ENCODE measurements around the gene ABI1.
"Not testable (repeated sequence)": the region's sequence is repeated elsewhere in the genome, so short reads cannot be mapped to it uniquely, and the experiment has no call there.

The ABI1 gene

GRCh38 chr10:26798298-26798697 is 62.5 kb downstream of the ABI1 start:
- peaks cover 17% of the 10 kb centered on the region for H3K36me3 Mint-ChIP-seq (ENCODE audit: insufficient read depth)
- H3K9me3 Mint-ChIP-seq: no peaks in the 10 kb centered on the region
- H3K27me3 Mint-ChIP-seq: no peaks in the 10 kb centered on the region
- peaks cover 70% of the 10 kb centered on the region for H3K4me1 Mint-ChIP-seq
- peak overlapping the region; percentile 0 for H3K27ac Mint-ChIP-seq (ENCODE audit: low read depth)
- ATAC-seq (replicated peaks; ENCODE audit: extremely low read depth, poor library complexity, severe bottlenecking): no peak
- DNase-seq (ENCODE audit: low spot score in 2 of 2): no peak
- H3K4me3 Mint-ChIP-seq: no peak overlapping the region

GRCh38 chr10:26797340-26797739 is 63.4 kb downstream of the ABI1 start:
- peaks cover 70% of the 10 kb centered on the region for H3K4me1 Mint-ChIP-seq
- DNase-seq (ENCODE audit: low spot score in 2 of 2) (no peak), ATAC-seq (replicated peaks; ENCODE audit: extremely low read depth, poor library complexity, severe bottlenecking) (no peak)
- H3K27ac Mint-ChIP-seq (ENCODE audit: low read depth): peak overlapping the region; percentile 0
- no peak overlapping the region for H3K4me3 Mint-ChIP-seq
- H3K9me3 Mint-ChIP-seq: no peaks in the 10 kb centered on the region
- no peaks in the 10 kb centered on the region for H3K27me3 Mint-ChIP-seq
- peaks cover 17% of the 10 kb centered on the region for H3K36me3 Mint-ChIP-seq (ENCODE audit: insufficient read depth)

DNA sequence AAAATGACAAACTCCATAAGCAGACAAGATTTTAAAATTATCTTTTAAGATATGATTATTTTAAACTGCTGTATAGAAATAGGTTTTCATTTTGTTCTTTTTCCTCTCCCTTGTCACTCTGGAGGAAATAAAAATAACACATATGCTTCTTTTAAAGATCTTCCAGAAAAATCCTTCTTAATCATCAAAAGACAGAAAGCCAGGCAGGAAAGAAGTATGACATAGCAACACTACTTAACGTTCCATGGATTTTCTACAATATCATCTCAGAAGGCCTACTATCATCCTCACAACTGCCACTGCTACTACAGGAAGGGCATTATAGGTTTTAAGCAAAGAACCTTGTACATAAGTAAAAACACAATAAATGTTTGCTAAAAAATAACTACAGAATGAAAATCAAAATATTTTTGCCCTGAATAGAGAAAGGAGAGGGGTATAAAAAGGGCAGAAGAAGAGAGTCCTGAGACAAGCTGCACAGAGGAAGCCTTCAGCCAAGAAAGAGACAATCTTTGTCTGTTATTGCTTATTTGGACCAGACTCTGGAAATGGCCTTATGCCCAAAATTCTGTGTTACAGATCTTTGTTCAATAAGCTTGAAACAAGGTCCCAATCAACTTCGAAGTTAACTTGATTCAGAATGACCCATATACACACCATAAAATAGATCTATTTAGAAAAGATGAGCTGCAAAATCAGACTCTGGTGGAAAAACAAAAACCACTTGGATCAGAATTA is 67.8 kb downstream of the ABI1 start:
- H3K4me1 Mint-ChIP-seq: peaks cover 64% of the 10 kb centered on the region
- no peak overlapping the region for H3K4me3 Mint-ChIP-seq
- no peak for DNase-seq (ENCODE audit: low spot score in 2 of 2)

DNA sequence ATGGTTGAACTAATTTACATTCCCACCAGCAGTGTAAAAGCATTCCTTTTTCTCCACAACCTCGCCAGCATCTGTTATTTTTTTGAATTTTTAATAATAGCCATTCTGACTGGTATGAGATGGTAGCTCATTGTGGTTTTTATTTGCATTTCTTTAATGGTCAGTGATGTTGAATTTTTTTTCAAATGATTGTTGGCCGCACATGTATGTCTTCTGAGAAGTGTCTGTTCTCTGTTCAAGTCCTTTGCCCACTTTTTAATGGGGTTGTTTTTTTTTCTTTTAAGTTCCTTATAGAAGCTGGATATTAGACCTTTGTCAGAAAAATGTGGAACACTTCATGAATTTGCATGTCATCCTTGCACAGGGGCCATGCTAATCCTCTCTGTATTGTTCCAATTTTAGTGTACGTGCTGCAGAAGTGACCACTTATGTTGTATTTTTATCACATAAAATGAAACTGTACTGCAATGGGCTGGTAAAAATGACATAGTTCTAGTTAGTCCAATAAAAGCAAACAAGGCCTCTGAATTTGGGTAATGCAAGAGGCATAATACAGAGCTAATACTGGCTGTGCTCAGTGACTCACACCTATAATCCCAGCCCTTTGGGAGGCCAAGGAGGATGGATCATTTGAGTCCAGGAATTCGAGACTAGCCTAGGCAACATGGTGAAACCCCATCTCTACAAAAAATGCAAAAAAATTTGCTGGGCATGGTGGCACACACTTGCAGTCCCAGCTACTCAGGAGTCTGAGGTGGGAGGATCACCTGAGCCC is 70.3 kb downstream of the ABI1 start:
- Mint-ChIP-seq H3K4me1 (peaks cover 70% of the 10 kb centered on the region), H3K36me3 (ENCODE audit: insufficient read depth) (peaks cover 23% of the 10 kb centered on the region), H3K4me3 (no peak overlapping the region), H3K9me3 (no peaks in the 10 kb centered on the region), H3K27ac (ENCODE audit: low read depth) (peak overlapping the region; percentile 21), H3K27me3 (no peaks in the 10 kb centered on the region)
- no peak for ATAC-seq (replicated peaks; ENCODE audit: extremely low read depth, poor library complexity, severe bottlenecking)
- DNase-seq (ENCODE audit: low spot score in 2 of 2): no peak

More for the DNA sequence above, 67.8 kb downstream of the ABI1 start:
- no peak for ATAC-seq (replicated peaks; ENCODE audit: extremely low read depth, poor library complexity, severe bottlenecking)
- Mint-ChIP-seq H3K9me3 (no peaks in the 10 kb centered on the region), H3K27ac (ENCODE audit: low read depth) (peak overlapping the region; percentile 65), H3K27me3 (no peaks in the 10 kb centered on the region), H3K36me3 (ENCODE audit: insufficient read depth) (peaks cover 21% of the 10 kb centered on the region)

DNA sequence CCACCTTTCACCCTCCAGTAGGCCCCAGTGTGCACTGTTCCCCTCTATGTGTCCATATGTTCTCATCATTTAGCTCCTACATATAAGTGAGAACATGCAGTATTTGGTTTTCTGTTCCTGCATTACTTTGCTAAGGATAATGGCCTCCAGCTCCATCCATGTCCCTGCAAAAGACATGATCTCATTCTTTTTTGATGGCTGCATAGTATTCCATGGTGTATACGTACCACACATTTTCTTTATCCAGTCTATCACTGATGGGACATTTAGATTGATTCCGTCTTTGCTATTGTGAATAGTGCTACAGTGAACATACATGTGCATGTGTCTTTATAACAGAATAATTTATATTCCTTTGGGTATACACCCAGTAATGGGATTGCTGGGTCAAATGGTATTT is 71.0 kb downstream of the ABI1 start:
- H3K36me3 Mint-ChIP-seq (ENCODE audit: insufficient read depth): peaks cover 25% of the 10 kb centered on the region
- H3K9me3 Mint-ChIP-seq; H3K27me3 Mint-ChIP-seq; H3K4me3 Mint-ChIP-seq; DNase-seq (ENCODE audit: low spot score in 2 of 2); H3K27ac Mint-ChIP-seq (ENCODE audit: low read depth); ATAC-seq (replicated peaks; ENCODE audit: extremely low read depth, poor library complexity, severe bottlenecking): not testable (repeated sequence)
- peaks cover 70% of the 10 kb centered on the region for H3K4me1 Mint-ChIP-seq

- H3K36me3 Mint-ChIP-seq (ENCODE audit: insufficient read depth): peaks cover 26% of the 10 kb centered on the region
- H3K9me3 Mint-ChIP-seq: no peaks in the 10 kb centered on the region
- no peaks in the 10 kb centered on the region for H3K27me3 Mint-ChIP-seq
- H3K4me3 Mint-ChIP-seq: peak overlapping the region; percentile 1
- peaks cover 80% of the 10 kb centered on the region for H3K4me1 Mint-ChIP-seq
- no peak for DNase-seq (ENCODE audit: low spot score in 2 of 2)
- no peak for ATAC-seq (replicated peaks; ENCODE audit: extremely low read depth, poor library complexity, severe bottlenecking)
- peak overlapping the region; percentile 47 for H3K27ac Mint-ChIP-seq (ENCODE audit: low read depth)
These were observed 73.4 kb downstream of the ABI1 start for GRCh38 chr10:26787362-26787761.

GRCh38 chr10:26781797-26782196 is 79.0 kb downstream of the ABI1 start:
- Mint-ChIP-seq H3K4me1 (peaks cover 95% of the 10 kb centered on the region), H3K27ac (ENCODE audit: low read depth) (peak overlapping the region; percentile 77), H3K9me3 (no peaks in the 10 kb centered on the region), H3K27me3 (no peaks in the 10 kb centered on the region), H3K36me3 (ENCODE audit: insufficient read depth) (peaks cover 18% of the 10 kb centered on the region), H3K4me3 (peak overlapping the region; percentile 25)
- no peak for ATAC-seq (replicated peaks; ENCODE audit: extremely low read depth, poor library complexity, severe bottlenecking)
- no peak for DNase-seq (ENCODE audit: low spot score in 2 of 2)

DNA sequence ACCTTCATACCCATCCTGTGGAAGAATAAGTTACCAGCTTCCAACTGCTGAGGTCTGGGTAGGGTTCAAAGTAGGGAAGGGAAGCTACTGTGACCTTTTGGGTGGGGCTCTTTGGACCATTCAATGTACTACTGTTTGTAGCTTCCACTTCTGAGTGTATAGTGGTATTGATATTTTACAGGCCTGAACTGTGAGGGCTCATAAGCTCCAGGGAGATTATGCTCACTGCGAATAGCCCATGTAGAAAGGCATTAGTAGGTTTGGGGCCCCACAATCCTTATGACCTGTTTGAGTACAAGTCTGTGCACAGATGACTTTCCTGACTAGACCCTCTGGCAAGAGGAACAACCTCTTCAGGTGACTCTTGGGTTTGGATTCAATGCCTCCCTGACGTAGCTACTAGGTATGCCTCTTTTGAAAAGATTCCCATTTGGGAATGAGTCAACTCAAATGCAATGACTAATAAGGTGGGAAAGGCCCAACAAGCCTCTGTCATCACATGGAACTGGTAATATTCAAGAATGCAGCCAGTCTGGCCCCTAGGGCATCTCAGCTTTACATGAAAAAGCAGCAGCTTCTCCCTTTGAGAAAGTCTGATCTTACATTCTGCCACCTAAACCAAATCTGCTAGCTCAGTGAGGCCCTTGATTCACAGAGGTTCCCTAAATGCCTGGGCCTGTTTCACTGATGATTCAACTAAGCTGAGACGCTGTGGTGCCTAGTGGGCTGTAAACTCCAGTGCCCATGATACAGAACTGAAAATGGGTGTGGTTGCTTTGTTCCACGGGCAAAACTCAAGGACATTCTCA is 79.8 kb downstream of the ABI1 start:
- Mint-ChIP-seq H3K4me3 (peak overlapping the region; percentile 26), H3K27ac (ENCODE audit: low read depth) (peak overlapping the region; percentile 56), H3K27me3 (no peaks in the 10 kb centered on the region), H3K9me3 (no peaks in the 10 kb centered on the region), H3K4me1 (peaks cover 91% of the 10 kb centered on the region), H3K36me3 (ENCODE audit: insufficient read depth) (peaks cover 19% of the 10 kb centered on the region)
- DNase-seq (ENCODE audit: low spot score in 2 of 2) (no peak), ATAC-seq (replicated peaks; ENCODE audit: extremely low read depth, poor library complexity, severe bottlenecking) (no peak)

- Mint-ChIP-seq H3K4me3 (peak overlapping the region; percentile 26), H3K27me3 (no peaks in the 10 kb centered on the region), H3K4me1 (peaks cover 91% of the 10 kb centered on the region), H3K36me3 (ENCODE audit: insufficient read depth) (peaks cover 19% of the 10 kb centered on the region), H3K27ac (ENCODE audit: low read depth) (peak overlapping the region; percentile 38), H3K9me3 (no peaks in the 10 kb centered on the region)
- DNase-seq (ENCODE audit: low spot score in 2 of 2) (no peak), ATAC-seq (replicated peaks; ENCODE audit: extremely low read depth, poor library complexity, severe bottlenecking) (no peak)
These were observed 80.5 kb downstream of the ABI1 start for GRCh38 chr10:26780106-26780792.

DNA sequence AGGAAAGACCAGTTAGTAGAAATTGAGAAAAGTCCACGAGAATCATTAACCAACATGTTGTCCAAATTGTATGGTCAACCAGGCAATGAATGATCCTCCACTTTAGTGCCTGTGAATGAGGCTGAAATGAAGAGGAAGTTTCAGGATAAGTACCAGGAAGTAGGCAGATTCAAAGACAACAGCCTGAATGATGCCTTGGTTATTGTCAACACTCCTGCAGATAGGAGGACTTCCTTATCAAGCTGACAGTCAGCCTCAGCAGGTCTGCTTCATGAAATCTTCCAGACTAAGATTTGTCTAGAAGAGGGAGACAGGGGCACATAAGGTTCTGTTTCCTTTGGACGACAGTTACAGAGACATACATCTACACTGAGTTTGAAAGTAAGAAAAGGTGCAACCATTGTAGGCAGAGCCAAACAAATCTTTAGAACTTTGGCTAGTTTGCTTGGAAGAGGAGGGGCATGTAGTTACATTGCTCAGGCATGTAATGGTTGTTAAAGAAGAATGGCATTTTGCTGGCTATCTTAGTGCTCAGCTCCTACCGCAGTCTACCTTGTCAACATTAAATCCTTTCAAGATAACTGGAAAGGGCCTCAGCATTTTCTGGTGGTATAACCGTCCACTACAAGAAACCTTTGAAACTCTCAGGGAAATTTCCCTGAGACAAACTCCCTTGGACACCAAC is 81.4 kb downstream of the ABI1 start:
- no peak for DNase-seq (ENCODE audit: low spot score in 2 of 2)
- Mint-ChIP-seq H3K4me3 (no peak overlapping the region), H3K4me1 (peaks cover 88% of the 10 kb centered on the region), H3K9me3 (no peaks in the 10 kb centered on the region), H3K36me3 (ENCODE audit: insufficient read depth) (peaks cover 16% of the 10 kb centered on the region), H3K27ac (ENCODE audit: low read depth) (no peak overlapping the region), H3K27me3 (no peaks in the 10 kb centered on the region)
- no peak for ATAC-seq (replicated peaks; ENCODE audit: extremely low read depth, poor library complexity, severe bottlenecking)

DNA sequence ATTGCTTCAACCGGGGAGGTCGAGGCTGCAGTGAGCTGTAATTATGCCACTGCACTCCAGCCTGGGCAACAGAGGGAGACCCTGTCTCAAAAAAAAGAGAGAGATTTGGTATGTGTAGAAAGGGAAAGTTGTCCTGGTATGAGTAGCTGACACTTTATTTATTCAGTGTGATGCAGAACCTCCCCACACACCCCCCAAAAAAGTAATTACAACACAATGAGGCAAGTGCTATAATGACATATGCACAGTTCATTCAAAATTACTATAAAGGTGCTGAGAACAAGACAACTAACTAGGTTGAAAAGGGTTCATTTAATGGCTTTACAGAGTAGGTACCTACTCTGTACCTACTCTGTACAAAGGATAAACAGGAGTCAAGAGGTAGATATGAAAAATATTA is 83.1 kb downstream of the ABI1 start:
- H3K4me3 Mint-ChIP-seq: peak overlapping the region; percentile 2
- DNase-seq (ENCODE audit: low spot score in 2 of 2) (no peak), ATAC-seq (replicated peaks; ENCODE audit: extremely low read depth, poor library complexity, severe bottlenecking) (no peak)
- peaks cover 82% of the 10 kb centered on the region for H3K4me1 Mint-ChIP-seq
- H3K27me3 Mint-ChIP-seq: no peaks in the 10 kb centered on the region
- H3K27ac Mint-ChIP-seq (ENCODE audit: low read depth): peak overlapping the region; percentile 50
- H3K9me3 Mint-ChIP-seq: no peaks in the 10 kb centered on the region
- peaks cover 16% of the 10 kb centered on the region for H3K36me3 Mint-ChIP-seq (ENCODE audit: insufficient read depth)

- no peaks in the 10 kb centered on the region for H3K27me3 Mint-ChIP-seq
- no peak overlapping the region for H3K4me3 Mint-ChIP-seq
- H3K9me3 Mint-ChIP-seq: no peaks in the 10 kb centered on the region
- DNase-seq (ENCODE audit: low spot score in 2 of 2) (no peak), ATAC-seq (replicated peaks; ENCODE audit: extremely low read depth, poor library complexity, severe bottlenecking) (no peak)
- H3K36me3 Mint-ChIP-seq (ENCODE audit: insufficient read depth): peaks cover 13% of the 10 kb centered on the region
- H3K4me1 Mint-ChIP-seq: peaks cover 81% of the 10 kb centered on the region
- H3K27ac Mint-ChIP-seq (ENCODE audit: low read depth): peak overlapping the region; percentile 77
These were observed 84.5 kb downstream of the ABI1 start for GRCh38 chr10:26776258-26776657.

Data from central memory CD8-positive, alpha-beta T cell (primary cell).